DND-41 (cell line): ENCODE results near the gene ITIH5.

ENCODE experiments used
- EZH2 ChIP-seq: IDR thresholded peaks from 3 replicates; pipeline ENCODE4 v1.6.1; 2012; ENCODE audit warnings: borderline replicate concordance, low read depth, mild to moderate bottlenecking, moderate library complexity, low read length, inconsistent platforms; ENCODE audit not compliant: severe bottlenecking
- TF ChIP-seq, protein P1 (sequence below): IDR thresholded peaks from 2 replicates; pipeline ENCODE4 v1.5.1; 2012; ENCODE audit warnings: borderline replicate concordance, low read length, moderate library complexity, mild to moderate bottlenecking; ENCODE audit not compliant: poor library complexity, severe bottlenecking; ENCODE audit errors: extremely low read depth

DNA sequence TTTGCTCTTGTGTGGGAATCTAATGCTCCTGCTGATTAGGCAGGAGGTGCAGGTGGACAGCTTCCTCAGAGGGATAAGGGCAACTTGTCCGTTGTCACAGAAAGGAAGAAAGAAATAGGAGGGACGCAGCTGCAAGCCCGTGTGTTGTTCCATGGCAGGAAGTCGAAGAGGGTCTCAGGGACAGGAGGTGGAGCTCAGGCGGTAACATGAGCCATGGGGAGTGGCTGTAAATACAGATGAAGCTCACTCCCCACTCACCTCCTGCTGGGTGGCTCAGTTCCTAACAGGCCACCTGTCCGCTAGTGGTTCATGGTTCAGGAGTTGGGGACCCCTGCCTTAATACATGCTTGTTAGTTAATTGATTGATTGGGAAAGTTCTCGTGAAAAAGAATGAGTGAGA is 154.3 kb downstream of the ITIH5 start:
- TF ChIP-seq, protein P1, sequence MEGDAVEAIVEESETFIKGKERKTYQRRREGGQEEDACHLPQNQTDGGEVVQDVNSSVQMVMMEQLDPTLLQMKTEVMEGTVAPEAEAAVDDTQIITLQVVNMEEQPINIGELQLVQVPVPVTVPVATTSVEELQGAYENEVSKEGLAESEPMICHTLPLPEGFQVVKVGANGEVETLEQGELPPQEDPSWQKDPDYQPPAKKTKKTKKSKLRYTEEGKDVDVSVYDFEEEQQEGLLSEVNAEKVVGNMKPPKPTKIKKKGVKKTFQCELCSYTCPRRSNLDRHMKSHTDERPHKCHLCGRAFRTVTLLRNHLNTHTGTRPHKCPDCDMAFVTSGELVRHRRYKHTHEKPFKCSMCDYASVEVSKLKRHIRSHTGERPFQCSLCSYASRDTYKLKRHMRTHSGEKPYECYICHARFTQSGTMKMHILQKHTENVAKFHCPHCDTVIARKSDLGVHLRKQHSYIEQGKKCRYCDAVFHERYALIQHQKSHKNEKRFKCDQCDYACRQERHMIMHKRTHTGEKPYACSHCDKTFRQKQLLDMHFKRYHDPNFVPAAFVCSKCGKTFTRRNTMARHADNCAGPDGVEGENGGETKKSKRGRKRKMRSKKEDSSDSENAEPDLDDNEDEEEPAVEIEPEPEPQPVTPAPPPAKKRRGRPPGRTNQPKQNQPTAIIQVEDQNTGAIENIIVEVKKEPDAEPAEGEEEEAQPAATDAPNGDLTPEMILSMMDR: peak; percentile 29
- TF ChIP-seq EZH2: no peak
